SK-N-SH (cell line): ENCODE measurements around the gene RNF4.

Experiments used
- CTCF ChIP-seq: fragments of 200-600 bp; sonication (generic); IDR thresholded peaks from 2 replicates; pipeline ENCODE4 v1.6.1; 2017; ENCODE audit warnings: antibody characterized with exemption, mild to moderate bottlenecking, moderate library complexity
- EP300 ChIP-seq, 2 experiments: IDR thresholded peaks; 2 replicates each; pipeline versions ENCODE4 v1.4.0 to v1.6.1; 2012; ENCODE audit warnings: borderline replicate concordance in 1 of 2, low read depth in 1 of 2, low read length in 1 of 2
- GATA2 ChIP-seq: sonication (generic); formaldehyde crosslinking; IDR thresholded peaks from 2 replicates; pipeline ENCODE4 v1.5.0; 2020; ENCODE audit warnings: mild to moderate bottlenecking, missing genetic modification reagents
- SIN3A ChIP-seq: IDR thresholded peaks from 2 replicates; pipeline ENCODE4 v1.6.1; 2012; ENCODE audit warnings: low read depth, mild to moderate bottlenecking, low read length, moderate library complexity, borderline replicate concordance

GRCh38 chr4:2448589-2448988, 20.3 kb upstream of the RNF4 start:
- TF ChIP-seq GATA2 (CRISPR knock-in tag) (no peak), CTCF (no peak), EP300 (IDR thresholded peaks at IDR 0.05; ENCODE audit: borderline replicate concordance in 1 of 2, low read depth in 1 of 2, low read length in 1 of 2) (no peak), SIN3A (no peak)
